Loucy (cell line): ENCODE results near the gene TTC21B.
A peak's percentile ranks its signal among the peaks of the same experiment; 100 is the strongest.

ENCODE experiments used
- H2AFZ ChIP-seq: fragments of 200-600 bp; sonication (generic); 2 replicates; pipeline ENCODE4 v1.6.0; 2016; ENCODE audit warnings: antibody characterized with exemption, mild to moderate bottlenecking, low read length, moderate library complexity
- H3F3A ChIP-seq: fragments of 200-600 bp; 2 replicates; pipeline ENCODE4 v1.6.0; 2016; ENCODE audit warnings: antibody characterized with exemption, low read depth, mild to moderate bottlenecking
- H3K27me3 ChIP-seq: fragments of 200-600 bp; sonication (generic); 2 replicates; pipeline ENCODE4 v1.6.1; 2014; ENCODE audit warnings: low read length, mild to moderate bottlenecking; ENCODE audit not compliant: insufficient read depth, poor library complexity, severe bottlenecking
- H3K36me3 ChIP-seq: fragments of 200-600 bp; sonication (generic); 2 replicates; pipeline ENCODE4 v1.6.1; 2016; ENCODE audit warnings: low read length; ENCODE audit not compliant: insufficient read depth
- H3K4me1 ChIP-seq: fragments of 200-600 bp; sonication (generic); 2 replicates; pipeline ENCODE4 v1.5.1; 2014; ENCODE audit warnings: low read length, mild to moderate bottlenecking; ENCODE audit not compliant: insufficient read depth, poor library complexity, severe bottlenecking
- H3K4me2 ChIP-seq: fragments of 200-600 bp; sonication (generic); 2 replicates; pipeline ENCODE4 v1.6.0; 2014; ENCODE audit warnings: antibody characterized with exemption, low read length, low read depth, mild to moderate bottlenecking; ENCODE audit not compliant: poor library complexity, severe bottlenecking
- H3K4me3 ChIP-seq: fragments of 200-600 bp; sonication (generic); 2 replicates; pipeline ENCODE4 v1.5.1; 2014; ENCODE audit warnings: low read length, mild to moderate bottlenecking, mixed read lengths; ENCODE audit not compliant: poor library complexity, severe bottlenecking
- H3K79me2 ChIP-seq: fragments of 200-600 bp; sonication (generic); 2 replicates; pipeline ENCODE4 v1.6.1; 2014; ENCODE audit warnings: low read length; ENCODE audit not compliant: insufficient read depth
- H3K9ac ChIP-seq: fragments of 200-600 bp; sonication (generic); 2 replicates; pipeline ENCODE4 v1.6.0; 2014; ENCODE audit warnings: mild to moderate bottlenecking, low read depth, low read length, moderate library complexity; ENCODE audit not compliant: poor library complexity, severe bottlenecking
- H3K9me2 ChIP-seq: fragments of 200-600 bp; sonication (generic); replicated peaks from 2 replicates; pipeline ENCODE4 v1.6.1; 2016; ENCODE audit warnings: low read depth, low read length, mixed read lengths
- H3K9me3 ChIP-seq: fragments of 200-600 bp; sonication (generic); 2 replicates; pipeline ENCODE4 v1.6.1; 2014; ENCODE audit warnings: mild to moderate bottlenecking, antibody characterized with exemption, low read length, low read depth; ENCODE audit not compliant: insufficient read depth
- H4K20me1 ChIP-seq: fragments of 200-600 bp; sonication (generic); 2 replicates; pipeline ENCODE4 v1.6.0; 2014; ENCODE audit warnings: antibody characterized with exemption, low read length, mild to moderate bottlenecking; ENCODE audit not compliant: insufficient read depth, poor library complexity, severe bottlenecking
- EZH2phosphoT487 ChIP-seq: fragments of 200-600 bp; IDR thresholded peaks from 2 replicates; pipeline ENCODE4 v1.6.1; 2018; ENCODE audit warnings: antibody characterized with exemption, mild to moderate bottlenecking, moderate library complexity, borderline replicate concordance
- TF ChIP-seq, protein P1 (sequence below): fragments of 200-600 bp; sonication (generic); conservative IDR thresholded peaks from 2 replicates; pipeline ENCODE4 v1.5.1; 2014; ENCODE audit warnings: mild to moderate bottlenecking, antibody characterized with exemption, low read length

TTC21B gene

DNA sequence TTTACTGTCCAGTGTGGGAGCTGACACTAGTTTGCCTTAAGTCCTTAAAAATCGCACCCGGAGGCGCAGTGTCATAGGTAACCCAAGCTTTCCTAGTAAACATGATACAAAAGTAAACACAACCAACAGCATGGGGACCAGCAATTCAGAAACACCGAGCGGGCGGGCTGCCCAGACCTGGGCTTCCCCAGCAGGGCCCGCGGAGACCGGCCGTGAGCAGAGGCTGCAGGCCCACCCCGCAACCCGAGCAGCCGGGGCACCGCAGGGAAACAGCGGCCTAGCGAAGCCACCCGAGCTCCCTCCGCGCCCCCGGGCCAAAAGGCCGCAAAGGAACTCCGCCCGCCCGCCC lies 296 bp downstream of the TTC21B start:
- TF ChIP-seq EZH2phosphoT487, result no peak
- TF ChIP-seq, protein P1, sequence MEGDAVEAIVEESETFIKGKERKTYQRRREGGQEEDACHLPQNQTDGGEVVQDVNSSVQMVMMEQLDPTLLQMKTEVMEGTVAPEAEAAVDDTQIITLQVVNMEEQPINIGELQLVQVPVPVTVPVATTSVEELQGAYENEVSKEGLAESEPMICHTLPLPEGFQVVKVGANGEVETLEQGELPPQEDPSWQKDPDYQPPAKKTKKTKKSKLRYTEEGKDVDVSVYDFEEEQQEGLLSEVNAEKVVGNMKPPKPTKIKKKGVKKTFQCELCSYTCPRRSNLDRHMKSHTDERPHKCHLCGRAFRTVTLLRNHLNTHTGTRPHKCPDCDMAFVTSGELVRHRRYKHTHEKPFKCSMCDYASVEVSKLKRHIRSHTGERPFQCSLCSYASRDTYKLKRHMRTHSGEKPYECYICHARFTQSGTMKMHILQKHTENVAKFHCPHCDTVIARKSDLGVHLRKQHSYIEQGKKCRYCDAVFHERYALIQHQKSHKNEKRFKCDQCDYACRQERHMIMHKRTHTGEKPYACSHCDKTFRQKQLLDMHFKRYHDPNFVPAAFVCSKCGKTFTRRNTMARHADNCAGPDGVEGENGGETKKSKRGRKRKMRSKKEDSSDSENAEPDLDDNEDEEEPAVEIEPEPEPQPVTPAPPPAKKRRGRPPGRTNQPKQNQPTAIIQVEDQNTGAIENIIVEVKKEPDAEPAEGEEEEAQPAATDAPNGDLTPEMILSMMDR, result no peak
- peak overlapping the region; percentile 86 for H3K4me2 ChIP-seq
- H4K20me1 ChIP-seq, result peaks cover 28% of the 10 kb centered on the region
- H3K27me3 ChIP-seq, result no peaks in the 10 kb centered on the region
- H3K4me3 ChIP-seq, result peak overlapping the region; percentile 93
- H3K9me2 ChIP-seq, result no peaks in the 10 kb centered on the region
- H2AFZ ChIP-seq, result peak overlapping the region; percentile 48; the same call in 1 of the 2 replicates
- H3K4me1 ChIP-seq, result peaks cover 52% of the 10 kb centered on the region
- H3K9me3 ChIP-seq, result no peaks in the 10 kb centered on the region
- peaks cover 51% of the 10 kb centered on the region for H3K79me2 ChIP-seq
- H3K9ac ChIP-seq, result peak overlapping the region; percentile 94
- no peaks in the 10 kb centered on the region for H3K36me3 ChIP-seq
- H3F3A ChIP-seq, result no peaks in the 10 kb centered on the region

DNA sequence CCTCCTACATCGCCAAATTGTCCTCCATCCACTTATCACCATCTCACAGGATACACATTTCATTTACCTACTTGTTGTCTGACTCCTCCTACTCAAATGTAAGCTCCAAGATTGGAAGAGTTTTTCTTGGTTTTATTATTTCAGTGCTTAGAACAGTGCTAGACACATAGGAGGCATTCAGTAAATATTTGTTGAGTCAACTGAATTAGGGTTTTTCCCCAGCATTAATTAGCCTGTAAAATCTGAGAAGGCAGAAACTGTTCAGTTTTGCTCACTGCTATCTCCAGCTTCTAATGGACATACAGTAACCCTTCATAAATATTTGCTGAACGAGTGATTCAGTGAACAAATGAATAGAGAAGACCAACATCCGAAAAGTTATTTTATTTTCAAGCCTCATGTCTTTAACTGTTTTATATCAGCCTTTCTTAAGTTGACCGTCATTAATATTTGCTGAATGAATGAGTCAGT lies 800 bp downstream of the TTC21B start:
- Histone ChIP-seq H3K4me3 (peak overlapping the region; percentile 93), H3K36me3 (no peaks in the 10 kb centered on the region), H3K4me2 (peak overlapping the region; percentile 86), H2AFZ (no peak overlapping the region), H3K9ac (peak overlapping the region; percentile 94), H4K20me1 (peaks cover 28% of the 10 kb centered on the region), H3K9me2 (no peaks in the 10 kb centered on the region), H3K9me3 (no peaks in the 10 kb centered on the region), H3F3A (no peaks in the 10 kb centered on the region), H3K79me2 (peaks cover 53% of the 10 kb centered on the region), H3K4me1 (peaks cover 54% of the 10 kb centered on the region), H3K27me3 (no peaks in the 10 kb centered on the region)
- no peak for TF ChIP-seq EZH2phosphoT487
- TF ChIP-seq, protein P1, result no peak

DNA sequence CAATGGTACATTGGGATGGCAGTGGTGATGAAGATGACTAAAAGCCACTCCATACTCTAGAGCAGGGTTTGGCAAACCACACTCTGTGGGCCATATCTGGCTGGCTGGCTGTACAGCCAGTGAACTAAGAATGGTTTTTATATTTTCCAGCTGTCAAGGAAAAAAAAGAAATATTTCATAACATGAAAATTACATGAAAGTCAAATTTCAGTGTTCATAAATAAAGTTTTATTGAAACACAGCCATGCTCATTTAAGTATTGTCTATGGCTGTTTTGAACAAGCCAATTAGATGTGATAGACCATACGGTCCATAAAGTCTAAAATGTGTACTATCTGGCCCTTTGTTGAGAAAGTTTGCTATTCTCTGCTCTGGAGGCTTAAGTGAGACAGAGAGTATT lies 1.5 kb downstream of the TTC21B start:
- H4K20me1 ChIP-seq, result peaks cover 28% of the 10 kb centered on the region
- peaks cover 59% of the 10 kb centered on the region for H3K4me1 ChIP-seq
- no peaks in the 10 kb centered on the region for H3K27me3 ChIP-seq
- no peaks in the 10 kb centered on the region for H3K36me3 ChIP-seq
- TF ChIP-seq, protein P1, result no peak
- no peak for TF ChIP-seq EZH2phosphoT487
- H3K9me2 ChIP-seq, result no peaks in the 10 kb centered on the region
- no peak overlapping the region for H2AFZ ChIP-seq
- peak overlapping the region; percentile 93 for H3K4me3 ChIP-seq
- peaks cover 59% of the 10 kb centered on the region for H3K79me2 ChIP-seq
- no peaks in the 10 kb centered on the region for H3K9me3 ChIP-seq
- peak overlapping the region; percentile 86 for H3K4me2 ChIP-seq
- H3K9ac ChIP-seq, result peak overlapping the region; percentile 94
- H3F3A ChIP-seq, result no peaks in the 10 kb centered on the region
